Ureter (tissue), 1 donor: Measurements from ENCODE around the gene GNB1. TPM values are rescaled to one million over a fixed set of nuclear protein-coding genes. Genes with fewer than 3 reads are reported as not detected.
"Not testable (repeated sequence)": the region's sequence is repeated elsewhere in the genome, so short reads cannot be mapped to it uniquely, and the experiment has no call there.

Experiments used
- DNase-seq: peaks from one replicate; pipeline ENCODE4 v3.0.0-alpha.2; 2020; ENCODE audit warnings: low spot score
- total RNA-seq: library from RNA; stranded (reverse); gene quantifications from one replicate; pipeline ENCODE4 v1.2.4, GENCODE V29; 2023
- donor health status: DM: yes; HTN: yes; CAD: no.

Gene GNB1
- total RNA-seq, 1 donor from 2014 or later: 304 TPM

- DNase-seq: peak; percentile 49
Observed at GRCh38 chr1:1763657-1764621, 126.9 kb downstream of the GNB1 start.

- DNase-seq: no peak
Observed at GRCh38 chr1:1761504-1762376, 129.1 kb downstream of the GNB1 start.

- no peak for DNase-seq
Observed at GRCh38 chr1:1760715-1761114, 130.2 kb downstream of the GNB1 start.

GRCh38 chr1:1760345-1760650 is 130.6 kb downstream of the GNB1 start:
- DNase-seq: peak; percentile 44

- DNase-seq: no peak
Observed at GRCh38 chr1:1759456-1760344, 131.2 kb downstream of the GNB1 start.

GRCh38 chr1:1758692-1759455 is 132.0 kb downstream of the GNB1 start:
- peak; percentile 86 for DNase-seq

GRCh38 chr1:1758059-1758621 is 132.7 kb downstream of the GNB1 start:
- no peak for DNase-seq

- no peak for DNase-seq
Observed at GRCh38 chr1:1757422-1758058, 133.3 kb downstream of the GNB1 start.

GRCh38 chr1:1756661-1757421 is 134.0 kb downstream of the GNB1 start:
- DNase-seq: no peak

GRCh38 chr1:1755852-1756251 is 135.0 kb downstream of the GNB1 start:
- DNase-seq: no peak

GRCh38 chr1:1755426-1755825 is 135.5 kb downstream of the GNB1 start:
- DNase-seq: no peak

- DNase-seq: no peak
Observed at GRCh38 chr1:1754051-1754815, 136.7 kb downstream of the GNB1 start.

- no peak for DNase-seq
Observed at GRCh38 chr1:1753607-1754005, 137.3 kb downstream of the GNB1 start.

- no peak for DNase-seq
Observed at GRCh38 chr1:1752636-1753606, 138.0 kb downstream of the GNB1 start.

GRCh38 chr1:1752190-1752589 is 138.7 kb downstream of the GNB1 start:
- no peak for DNase-seq

GRCh38 chr1:1749941-1750340 is 140.9 kb downstream of the GNB1 start:
- DNase-seq: not testable (repeated sequence)

GRCh38 chr1:1748686-1749321 is 142.1 kb downstream of the GNB1 start:
- no peak for DNase-seq
